Esophagus squamous epithelium (tissue), 5 donors: ENCODE results near the gene KCND2. TPM values are rescaled to one million over a fixed set of nuclear protein-coding genes. Genes with fewer than 3 reads are reported as not detected.
"Not testable (repeated sequence)": the region's sequence is repeated elsewhere in the genome, so short reads cannot be mapped to it uniquely, and the experiment has no call there.

ENCODE experiments used
- DNase-seq: peaks from one replicate; lab custom pipeline; 2025; lab: John Stamatoyannopoulos, UW
- H3K27ac ChIP-seq, 4 donors: fragments of 200-600 bp; sonication (generic); one replicate each; pipeline ENCODE4 v1.5.1; 2016 to 2019; ENCODE audit warnings: mild to moderate bottlenecking in 1 of 4
- H3K27me3 ChIP-seq, 4 donors: fragments of 200-600 bp; sonication (generic); 1 replicate in 3 of 4; 2 replicates in 1 of 4; pipeline versions ENCODE4 v1.5.1 to v1.6.0; 2017 to 2021; ENCODE audit warnings: antibody characterized with exemption in 1 of 4
- H3K36me3 ChIP-seq, 3 donors: fragments of 200-600 bp; sonication (generic); one replicate each; pipeline ENCODE4 v1.5.1; 2016 to 2019
- H3K4me1 ChIP-seq, 3 donors: fragments of 200-600 bp; sonication (generic); one replicate each; pipeline ENCODE4 v1.5.1; 2017 to 2019
- H3K4me3 ChIP-seq, 4 donors: fragments of 200-600 bp; sonication (generic); 1 replicate in 3 of 4; 2 replicates in 1 of 4; pipeline ENCODE4 v1.5.1; 2016 to 2019; ENCODE audit warnings: mild to moderate bottlenecking in 2 of 4, moderate library complexity in 1 of 4
- H3K9me3 ChIP-seq, 3 donors: fragments of 200-600 bp; sonication (generic); one replicate each; pipeline ENCODE4 v1.5.1; 2016 to 2019
- CTCF ChIP-seq, 6 experiments: fragments of 450-650 bp in 4 of 6; fragments of 200-600 bp in 2 of 6; sonication (generic) in 2 of 6; IDR thresholded peaks; one replicate each; pipeline ENCODE4 v1.5.1; 2016 to 2019; ENCODE audit warnings: antibody characterized with exemption in 6 of 6, mild to moderate bottlenecking in 4 of 6, moderate library complexity in 4 of 6
- POLR2A ChIP-seq, 4 donors: fragments of 450-650 bp; IDR thresholded peaks; one replicate each; pipeline ENCODE4 v1.6.1; 2017; ENCODE audit warnings: antibody characterized with exemption in 4 of 4, mild to moderate bottlenecking in 4 of 4, moderate library complexity in 3 of 4
- WGBS, 2 donors: methylation state at CpG; one replicate each; pipeline ENCODE4 v1.1.5; 2018; 5-methylcytosine and 5-hydroxymethylcytosine counted together
- intact Hi-C: fragments of 100-400 bp; cut with DNase I; formaldehyde crosslinking; loops from one replicate; pipeline ENCODE4 v1.15.0; 2022
- total RNA-seq, 4 donors: library from RNA; depleted of rRNA; stranded (reverse); fragments of >200 nt; gene quantifications; one replicate each; pipeline ENCODE4 v1.1.0, GENCODE V29; 2016
- donor health status: DM: yes; HTN: yes; CAD: no.

KCND2 gene
- total RNA-seq, 4 donors from 2014 or later = 0.09 to 0.19 TPM; not detected in 2

GRCh38 chr7:120680985-120681384, 408.0 kb downstream of the KCND2 start:
- TF ChIP-seq CTCF (IDR thresholded peaks at IDR 0.05) (no peak), POLR2A (IDR thresholded peaks at IDR 0.05) (no peak)
- 71 to 93% methylated on average over 1 of the region's 1 CpG for WGBS, 2 donors
- no peaks in the 10 kb centered on the region for H3K9me3 ChIP-seq
- no peaks in the 10 kb centered on the region for H3K4me1 ChIP-seq
- H3K27ac ChIP-seq = no peak overlapping the region
- no peaks in the 10 kb centered on the region for H3K27me3 ChIP-seq
- no peak for DNase-seq
- no peaks in the 10 kb centered on the region for H3K36me3 ChIP-seq
- intact Hi-C loops = no loop called here
- H3K4me3 ChIP-seq = no peak overlapping the region

GRCh38 chr7:120684463-120684862, 411.5 kb downstream of the KCND2 start:
- no peaks in the 10 kb centered on the region for H3K4me1 ChIP-seq
- no peaks in the 10 kb centered on the region for H3K27me3 ChIP-seq
- H3K9me3 ChIP-seq = no peaks in the 10 kb centered on the region
- no peak overlapping the region for H3K27ac ChIP-seq
- TF ChIP-seq CTCF (IDR thresholded peaks at IDR 0.05) (no peak), POLR2A (IDR thresholded peaks at IDR 0.05) (no peak)
- DNase-seq = no peak
- intact Hi-C loops = no loop called here
- H3K36me3 ChIP-seq = no peaks in the 10 kb centered on the region
- no peak overlapping the region for H3K4me3 ChIP-seq
- WGBS, 2 donors = 66 to 71% methylated on average over 6 of the region's 6 CpGs

GRCh38 chr7:120691915-120692314, 418.9 kb downstream of the KCND2 start:
- Histone ChIP-seq H3K27ac (no peak overlapping the region), H3K4me3 (no peak overlapping the region), H3K36me3 (no peaks in the 10 kb centered on the region), H3K9me3 (no peaks in the 10 kb centered on the region), H3K27me3 (no peaks in the 10 kb centered on the region), H3K4me1 (no peaks in the 10 kb centered on the region)
- intact Hi-C loops = no loop called here
- TF ChIP-seq POLR2A (IDR thresholded peaks at IDR 0.05) (no peak), CTCF (IDR thresholded peaks at IDR 0.05) (no peak)
- DNase-seq = no peak
- 60 to 75% methylated on average over 2 of the region's 2 CpGs for WGBS, 2 donors

- Histone ChIP-seq H3K9me3 (no peaks in the 10 kb centered on the region), H3K4me3 (no peak overlapping the region), H3K4me1 (no peaks in the 10 kb centered on the region), H3K36me3 (no peaks in the 10 kb centered on the region), H3K27me3 (no peaks in the 10 kb centered on the region), H3K27ac (no peak overlapping the region)
- no peak for TF ChIP-seq CTCF (IDR thresholded peaks at IDR 0.05)
- no peak for TF ChIP-seq POLR2A (IDR thresholded peaks at IDR 0.05)
- intact Hi-C loops = no loop called here
- no peak for DNase-seq
- WGBS, 2 donors = 45 to 53% methylated on average over 2 of the region's 2 CpGs
These were observed 422.9 kb downstream of the KCND2 start for GRCh38 chr7:120695848-120696247.

GRCh38 chr7:120700796-120701195, 427.8 kb downstream of the KCND2 start:
- Histone ChIP-seq H3K27ac (no peak overlapping the region), H3K27me3 (no peaks in the 10 kb centered on the region), H3K4me3 (no peak overlapping the region), H3K36me3 (no peaks in the 10 kb centered on the region), H3K9me3 (no peaks in the 10 kb centered on the region), H3K4me1 (no peaks in the 10 kb centered on the region)
- WGBS, 2 donors = 68 to 72% methylated on average over 2 of the region's 2 CpGs
- DNase-seq = no peak
- intact Hi-C loops = no loop called here
- no peak for TF ChIP-seq POLR2A (IDR thresholded peaks at IDR 0.05)
- no peak for TF ChIP-seq CTCF (IDR thresholded peaks at IDR 0.05)

GRCh38 chr7:120702408-120702807, 429.4 kb downstream of the KCND2 start:
- H3K27me3 ChIP-seq, H3K9me3 ChIP-seq, H3K27ac ChIP-seq, H3K36me3 ChIP-seq, intact Hi-C loops, H3K4me3 ChIP-seq, H3K4me1 ChIP-seq, DNase-seq: not testable (repeated sequence)
- WGBS, 2 donors = 72 to 86% methylated on average over 1 of the region's 1 CpG
